K562 (cell line): Measurements from ENCODE around the gene TRIM71. TPM values are rescaled to one million over a fixed set of nuclear protein-coding genes. Genes with fewer than 3 reads are reported as not detected.

Source experiments
- ATAC-seq: fragments of 200-7000 bp; cut with Tn5 transposase; 3 replicates; pipeline ENCODE4 v1.9.1; 2020; ENCODE audit warnings: moderate library complexity
- BruUV-seq: library from RNA; stranded (reverse); fragments of 400-500 nt; replicated peaks from 2 replicates; lab custom pipeline; 2021; lab: Mats Ljungman, UMichigan
- CTCF ChIA-PET: fragments of 300-600 bp; formaldehyde crosslinking; extraction: SDS; loops from one replicate; lab custom pipeline; 2021; ENCODE audit warnings: low intra/inter-chr PET ratio; lab: Yijun Ruan, JAX
- POLR2A ChIA-PET: fragments of 300-600, 350-650 bp; sonication (Branson Sonifier 250); formaldehyde crosslinking; extraction: SDS; loops from one replicate; lab custom pipeline; 2021; ENCODE audit warnings: antibody characterized with exemption, inconsistent platforms; lab: Yijun Ruan, JAX
- DNase-seq, 4 experiments: peaks; one replicate each; pipeline versions ENCODE4 v3.0.0 to v3.0.0-alpha.2; 2011 to 2018; ENCODE audit warnings: low spot score in 3 of 4, mixed read lengths in 3 of 4; ENCODE audit errors: extremely low read depth in 1 of 4
- FAIRE-seq: peaks from 2 replicates; lab custom pipeline; 2011; peaks lifted over from hg19 to GRCh38; lab: Jason Lieb, UNC
- H2AFZ ChIP-seq: 2 replicates; pipeline ENCODE4 v1.6.0; 2011; ENCODE audit warnings: low read depth, low read length, control low read depth, inconsistent platforms
- H3K27ac ChIP-seq: fragments of 200-600 bp; 3 replicates; pipeline ENCODE4 v1.8.0; 2011; ENCODE audit warnings: low read depth, mild to moderate bottlenecking, control low read depth, inconsistent platforms, low read length, moderate library complexity, mixed read lengths; ENCODE audit errors: extremely low read depth
- H3K27me3 ChIP-seq, 2 experiments: fragments of 300-600 bp in 1 of 2; 2 replicates in 1 of 2; 3 replicates in 1 of 2; pipeline versions ENCODE4 v1.6.0 to v1.8.0; 2011; ENCODE audit warnings: inconsistent platforms in 2 of 2, low read length in 2 of 2, mild to moderate bottlenecking in 1 of 2, mixed read lengths in 1 of 2, moderate library complexity in 1 of 2; ENCODE audit not compliant: control insufficient read depth in 2 of 2, insufficient read depth in 2 of 2
- H3K36me3 ChIP-seq: fragments of 300-600 bp; 3 replicates; pipeline ENCODE4 v1.8.0; 2011; ENCODE audit warnings: mild to moderate bottlenecking, low read length, inconsistent platforms; ENCODE audit not compliant: control insufficient read depth, insufficient read depth
- H3K4me1 ChIP-seq, 2 experiments: fragments of 200-600 bp in 1 of 2; replicated peaks in 1 of 2; 2 replicates in 1 of 2; 3 replicates in 1 of 2; pipeline versions ENCODE4 v1.5.1 to v1.8.0; 2011; ENCODE audit warnings: inconsistent platforms in 2 of 2, low read length in 2 of 2, mild to moderate bottlenecking in 1 of 2, mixed read lengths in 1 of 2, moderate library complexity in 1 of 2; ENCODE audit not compliant: control insufficient read depth in 2 of 2, insufficient read depth in 2 of 2
- H3K4me2 ChIP-seq: 2 replicates; pipeline ENCODE4 v1.6.1; 2011; ENCODE audit warnings: low read length, control low read depth, inconsistent platforms, mixed read lengths; ENCODE audit not compliant: insufficient read depth
- H3K4me3 ChIP-seq: fragments of 200-600 bp; sonication (generic), shearing (Covaris generic); 2 replicates; pipeline ENCODE4 v1.5.1; 2016; ENCODE audit warnings: control low read depth, inconsistent platforms
- H3K79me2 ChIP-seq: fragments of 200-600 bp; 3 replicates; pipeline ENCODE4 v1.8.0; 2011; ENCODE audit warnings: low read length, inconsistent platforms; ENCODE audit not compliant: control insufficient read depth, insufficient read depth
- H3K9ac ChIP-seq, 2 experiments: 2 replicates each; pipeline versions ENCODE4 v1.6.0 to v1.6.1; 2011; ENCODE audit warnings: low read depth in 2 of 2, low read length in 2 of 2, control low read depth in 1 of 2, inconsistent platforms in 1 of 2, mild to moderate bottlenecking in 1 of 2, mixed read lengths in 1 of 2; ENCODE audit not compliant: insufficient read depth in 1 of 2
- H3K9me1 ChIP-seq: one replicate; pipeline ENCODE4 v1.6.0; 2011; ENCODE audit warnings: inconsistent platforms, mild to moderate bottlenecking, low read length, moderate library complexity; ENCODE audit not compliant: control insufficient read depth, insufficient read depth
- H3K9me3 ChIP-seq: replicated peaks from 2 replicates; pipeline ENCODE4 v1.5.1; 2011; ENCODE audit warnings: low read depth, low read length, inconsistent platforms; ENCODE audit not compliant: control insufficient read depth, insufficient read depth
- H4K20me1 ChIP-seq: replicated peaks from 2 replicates; pipeline ENCODE4 v1.6.1; 2011; ENCODE audit warnings: low read length, inconsistent platforms, mixed read lengths; ENCODE audit not compliant: control insufficient read depth, insufficient read depth
- ATF1 ChIP-seq, 2 experiments: fragments of 450-650 bp in 1 of 2; IDR thresholded peaks; 2 replicates each; pipeline ENCODE4 v1.6.1; 2016; ENCODE audit warnings: missing compliant biosample characterization in 1 of 2, missing genetic modification characterization in 1 of 2
- HLTF ChIP-seq: fragments of 450-650 bp; IDR thresholded peaks from 2 replicates; pipeline ENCODE4 v1.6.1; 2016
- PHB2 ChIP-seq: fragments of 450-650 bp; IDR thresholded peaks from 2 replicates; pipeline ENCODE4 v1.6.1; 2017; ENCODE audit warnings: low read depth
- PTRF ChIP-seq: fragments of 450-650 bp; IDR thresholded peaks from 2 replicates; pipeline ENCODE4 v1.6.1; 2016; ENCODE audit warnings: mild to moderate bottlenecking, missing genetic modification characterization, missing compliant biosample characterization
- RCOR1 ChIP-seq, 2 experiments: IDR thresholded peaks; 2 replicates each; pipeline ENCODE4 v1.6.1; 2012; ENCODE audit warnings: low read depth in 2 of 2, low read length in 2 of 2, borderline replicate concordance in 1 of 2, improper control_type of control experiment in 1 of 2
- SMAD3 ChIP-seq: fragments of 450-650 bp; formaldehyde crosslinking; conservative IDR thresholded peaks from 2 replicates; pipeline ENCODE4 v1.4.0; 2020; ENCODE audit warnings: mild to moderate bottlenecking
- SMARCB1 ChIP-seq: IDR thresholded peaks from 2 replicates; pipeline ENCODE4 v1.6.1; 2011; ENCODE audit warnings: improper control_type of control experiment, low read depth; ENCODE audit not compliant: insufficient read length
- STAT5A ChIP-seq: IDR thresholded peaks from 2 replicates; pipeline ENCODE4 v1.6.1; 2012; ENCODE audit warnings: low read length, inconsistent platforms, borderline replicate concordance
- ZBTB8A ChIP-seq: fragments of 450-650 bp; IDR thresholded peaks from 2 replicates; pipeline ENCODE4 v1.6.1; 2018; ENCODE audit warnings: mild to moderate bottlenecking, moderate library complexity; ENCODE audit not compliant: partially characterized antibody
- ZNF583 ChIP-seq: fragments of 250-450 bp; sonication (Bioruptor Pico); IDR thresholded peaks from 2 replicates; pipeline ENCODE4 v1.4.0; 2020
- ZNF584 ChIP-seq: fragments of 200-800 bp; sonication (Bioruptor generic); IDR thresholded peaks from 2 replicates; pipeline ENCODE4 v1.6.1; 2016; ENCODE audit warnings: low read depth, mild to moderate bottlenecking, missing genetic modification characterization, missing compliant biosample characterization
- ZNF764 ChIP-seq: fragments of 250-450 bp; sonication (Bioruptor Pico); IDR thresholded peaks from 2 replicates; pipeline ENCODE4 v1.4.0; 2020; ENCODE audit warnings: low read depth, mild to moderate bottlenecking, moderate library complexity
- WGBS: fragments of 100-300 bp; shearing (Covaris generic); methylation state at CpG from one replicate; pipeline ENCODE4 v1.1.6; 2016; ENCODE audit warnings: low coverage, mixed read lengths; ENCODE audit not compliant: insufficient coverage; ENCODE audit errors: missing lambda C conversion rate; 5-methylcytosine and 5-hydroxymethylcytosine counted together
- in situ Hi-C: fragments of 300-500 bp; cut with MboI; formaldehyde crosslinking; loops from 4 replicates; pipeline ENCODE4 v1.15.0; 2018; ENCODE audit warnings: inconsistent platforms, mixed read lengths
- intact Hi-C: fragments of 100-400 bp; cut with micrococcal nuclease; formaldehyde crosslinking; loops from 2 replicates; pipeline ENCODE4 v1.14.2; 2022
- polyA plus RNA-seq, 8 experiments: library from polyadenylated mRNA; depleted of rRNA in 4 of 8; stranded (reverse) in 5 of 8; unstranded in 3 of 8; fragments of >200 nt; fragmentation: Nextera tagmentation in 2 of 8; fragmentation: Illumina TruSeq in 1 of 8; extraction: Ambion mirVana in 2 of 8; extraction: Trizol in 1 of 8; gene quantifications; 2 replicates each; pipeline versions ENCODE4 v1.2.1 to v1.2.3, GENCODE V29; 2011 to 2014; ENCODE audit warnings: inconsistent platforms in 1 of 8, missing spikeins in 1 of 8
- total RNA-seq, 7 experiments: library from RNA; depleted of rRNA in 6 of 7; stranded (reverse); fragments of >200 nt in 6 of 7; fragmentation: Illumina TruSeq in 2 of 7; extraction: Trizol in 2 of 7; gene quantifications; 2 replicates each; pipeline versions ENCODE4 v1.2.1 to v1.2.3, GENCODE V29; 2011 to 2021; ENCODE audit warnings: low replicate concordance in 1 of 7
- TF ChIP-seq, protein P1 (sequence below): sonication (generic); formaldehyde crosslinking; IDR thresholded peaks from 2 replicates; pipeline ENCODE4 v1.8.1; 2023; ENCODE audit warnings: mild to moderate bottlenecking, missing genetic modification reagents
- TF ChIP-seq, protein P2 (sequence below): fragments of 250-450 bp; sonication (Bioruptor Pico); IDR thresholded peaks from 2 replicates; pipeline ENCODE4 v1.8.0; 2022; ENCODE audit warnings: moderate library complexity, mild to moderate bottlenecking, inconsistent platforms
- TF ChIP-seq, protein P3 (sequence below): fragments of 450-650 bp; IDR thresholded peaks from 2 replicates; pipeline ENCODE4 v1.6.1; 2016; ENCODE audit warnings: mild to moderate bottlenecking

TRIM71 gene
- total and polyA plus RNA-seq, 9 of the 15 experiments (the other 6 are each of a cell fraction or from before 2014, with no cell fraction given) = 0.04 to 0.11 TPM; not detected in 7

DNA sequence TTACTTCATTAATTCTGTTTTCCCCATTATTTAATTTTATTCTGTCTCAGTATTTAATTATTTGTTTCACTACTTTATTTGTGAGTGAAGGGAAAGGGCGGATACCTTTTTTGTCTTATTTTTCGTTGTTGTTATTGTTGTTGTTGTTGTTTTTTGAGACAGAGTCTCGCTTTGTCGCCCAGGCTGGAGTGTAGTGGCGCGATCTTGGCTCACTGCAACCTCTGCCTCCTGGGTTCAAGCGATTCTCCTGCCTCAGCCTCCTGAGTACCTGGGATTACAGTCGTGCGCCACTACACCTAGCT, 35.9 kb upstream of the TRIM71 start (continued):
- TF ChIP-seq HLTF = 0 out of 2 replicates have a peak, but pooled peaks have one; percentile 15
- peak; percentile 42; the same call in 1 of the 2 replicates for TF ChIP-seq PHB2

DNA sequence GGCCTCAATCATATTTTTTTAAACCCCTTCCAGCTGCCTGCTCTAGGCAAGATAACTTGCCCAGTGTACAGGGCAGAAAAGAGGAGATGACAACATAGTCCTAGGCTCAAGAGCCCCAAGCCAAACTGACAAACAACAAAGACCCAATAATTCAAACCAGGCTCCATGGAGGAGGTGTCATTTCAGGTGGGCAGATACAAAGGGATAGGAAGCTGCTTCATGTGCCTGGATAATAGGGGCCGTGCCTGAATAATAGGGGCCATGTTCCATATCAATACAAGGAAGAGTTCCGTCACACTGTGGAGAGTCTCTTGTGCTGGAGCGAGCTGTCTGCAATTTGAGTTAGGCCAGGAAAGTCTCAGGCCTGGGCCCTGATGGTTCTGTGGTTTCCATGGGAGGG, 35.4 kb upstream of the TRIM71 start:
- no peaks in the 10 kb centered on the region for H3K79me2 ChIP-seq
- H3K4me1 ChIP-seq = peaks cover 4 to 20% of the 10 kb centered on the region in 2 experiments; a peak in 4 of 5 replicates
- intact Hi-C loops = loop anchor here (5.0 kb wide), 2 partner anchors 50 to 150 kb away; no protein-coding TSS in a partner anchor
- no peak overlapping the region for H3K9ac ChIP-seq
- no TSS peak for BruUV-seq
- H3K27me3 ChIP-seq = peaks cover 4 to 6% of the 10 kb centered on the region in 2 experiments; a peak in 2 of 5 replicates
- ChIA-PET CTCF (interaction anchor here (0.9 to 1.2 kb wide), 2 partner anchors 152 to 283 kb away, joined by 4 to 5 read pairs; no protein-coding TSS in a partner anchor), POLR2A (interaction anchor here (0.5 to 1.7 kb wide), 3 partner anchors 14 to 340 kb away, joined by 3 to 4 read pairs (median 3); no protein-coding TSS in a partner anchor)
- no peaks in the 10 kb centered on the region for H3K9me3 ChIP-seq
- peak overlapping the region; percentile 46; the same call in 1 of the 2 replicates for H2AFZ ChIP-seq
- H4K20me1 ChIP-seq = no peaks in the 10 kb centered on the region
- DNase-seq (no peak), ATAC-seq (no peak), FAIRE-seq (no peak)
- H3K36me3 ChIP-seq = no peaks in the 10 kb centered on the region
- no peak overlapping the region for H3K4me3 ChIP-seq
- no peak overlapping the region for H3K4me2 ChIP-seq
- H3K9me1 ChIP-seq = no peaks in the 10 kb centered on the region
- in situ Hi-C loops = no loop called here
- 95% methylated on average over 3 of the region's 3 CpGs for WGBS
- TF ChIP-seq ZBTB8A (no peak), SMARCB1 (no peak), ATF1 (CRISPR knock-in tag; IDR thresholded peaks at IDR 0.05) (no peak), ATF1 (tag; IDR thresholded peaks at IDR 0.05) (no peak), ZNF764 (CRISPR knock-in tag) (no peak), ZNF583 (CRISPR knock-in tag) (no peak), PTRF (tag) (no peak), RCOR1 (IDR thresholded peaks at IDR 0.05; ENCODE audit: borderline replicate concordance in 1 of 2, low read depth in 2 of 2, low read length in 2 of 2) (no peak), STAT5A (no peak), ZNF584 (no peak), SMAD3 (CRISPR knock-in tag) (no peak)
- TF ChIP-seq, protein P1, sequence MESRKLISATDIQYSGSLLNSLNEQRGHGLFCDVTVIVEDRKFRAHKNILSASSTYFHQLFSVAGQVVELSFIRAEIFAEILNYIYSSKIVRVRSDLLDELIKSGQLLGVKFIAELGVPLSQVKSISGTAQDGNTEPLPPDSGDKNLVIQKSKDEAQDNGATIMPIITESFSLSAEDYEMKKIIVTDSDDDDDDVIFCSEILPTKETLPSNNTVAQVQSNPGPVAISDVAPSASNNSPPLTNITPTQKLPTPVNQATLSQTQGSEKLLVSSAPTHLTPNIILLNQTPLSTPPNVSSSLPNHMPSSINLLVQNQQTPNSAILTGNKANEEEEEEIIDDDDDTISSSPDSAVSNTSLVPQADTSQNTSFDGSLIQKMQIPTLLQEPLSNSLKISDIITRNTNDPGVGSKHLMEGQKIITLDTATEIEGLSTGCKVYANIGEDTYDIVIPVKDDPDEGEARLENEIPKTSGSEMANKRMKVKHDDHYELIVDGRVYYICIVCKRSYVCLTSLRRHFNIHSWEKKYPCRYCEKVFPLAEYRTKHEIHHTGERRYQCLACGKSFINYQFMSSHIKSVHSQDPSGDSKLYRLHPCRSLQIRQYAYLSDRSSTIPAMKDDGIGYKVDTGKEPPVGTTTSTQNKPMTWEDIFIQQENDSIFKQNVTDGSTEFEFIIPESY (CRISPR knock-in tag) = no peak
- TF ChIP-seq, protein P2, sequence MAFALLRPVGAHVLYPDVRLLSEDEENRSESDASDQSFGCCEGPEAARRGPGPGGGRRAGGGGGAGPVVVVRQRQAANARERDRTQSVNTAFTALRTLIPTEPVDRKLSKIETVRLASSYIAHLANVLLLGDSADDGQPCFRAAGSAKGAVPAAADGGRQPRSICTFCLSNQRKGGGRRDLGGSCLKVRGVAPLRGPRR = no peak
- TF ChIP-seq, protein P3, sequence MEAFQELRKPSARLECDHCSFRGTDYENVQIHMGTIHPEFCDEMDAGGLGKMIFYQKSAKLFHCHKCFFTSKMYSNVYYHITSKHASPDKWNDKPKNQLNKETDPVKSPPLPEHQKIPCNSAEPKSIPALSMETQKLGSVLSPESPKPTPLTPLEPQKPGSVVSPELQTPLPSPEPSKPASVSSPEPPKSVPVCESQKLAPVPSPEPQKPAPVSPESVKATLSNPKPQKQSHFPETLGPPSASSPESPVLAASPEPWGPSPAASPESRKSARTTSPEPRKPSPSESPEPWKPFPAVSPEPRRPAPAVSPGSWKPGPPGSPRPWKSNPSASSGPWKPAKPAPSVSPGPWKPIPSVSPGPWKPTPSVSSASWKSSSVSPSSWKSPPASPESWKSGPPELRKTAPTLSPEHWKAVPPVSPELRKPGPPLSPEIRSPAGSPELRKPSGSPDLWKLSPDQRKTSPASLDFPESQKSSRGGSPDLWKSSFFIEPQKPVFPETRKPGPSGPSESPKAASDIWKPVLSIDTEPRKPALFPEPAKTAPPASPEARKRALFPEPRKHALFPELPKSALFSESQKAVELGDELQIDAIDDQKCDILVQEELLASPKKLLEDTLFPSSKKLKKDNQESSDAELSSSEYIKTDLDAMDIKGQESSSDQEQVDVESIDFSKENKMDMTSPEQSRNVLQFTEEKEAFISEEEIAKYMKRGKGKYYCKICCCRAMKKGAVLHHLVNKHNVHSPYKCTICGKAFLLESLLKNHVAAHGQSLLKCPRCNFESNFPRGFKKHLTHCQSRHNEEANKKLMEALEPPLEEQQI = no peak
- H3K27ac ChIP-seq = no peak overlapping the region
